Large intestine (tissue), 3 donors: ENCODE data around the gene CBX4. TPM values are rescaled to one million over a fixed set of nuclear protein-coding genes. Genes with fewer than 3 reads are reported as not detected.

ENCODE experiments used
- DNase-seq, 2 donors: peaks; one replicate each; pipeline versions ENCODE4 v3.0.0 to v3.0.0-alpha.2; 2013
- H3K27ac ChIP-seq: one replicate; pipeline ENCODE4 v1.5.1; 2013; ENCODE audit warnings: low read length
- H3K27me3 ChIP-seq: 2 replicates; pipeline ENCODE4 v1.6.1; 2013; ENCODE audit warnings: low read length; ENCODE audit not compliant: control insufficient read depth, insufficient read depth
- H3K36me3 ChIP-seq: 2 replicates; pipeline ENCODE4 v1.6.1; 2013; ENCODE audit warnings: low read length; ENCODE audit not compliant: control insufficient read depth, insufficient read depth
- H3K4me1 ChIP-seq: one replicate; pipeline ENCODE4 v1.6.1; 2013; ENCODE audit warnings: low read length; ENCODE audit not compliant: control insufficient read depth, insufficient read depth
- H3K4me3 ChIP-seq: one replicate; pipeline ENCODE4 v1.5.1; 2013; ENCODE audit warnings: low read length
- H3K9me3 ChIP-seq: one replicate; pipeline ENCODE4 v1.6.1; 2013; ENCODE audit warnings: mild to moderate bottlenecking, low read depth, low read length, moderate library complexity; ENCODE audit not compliant: control insufficient read depth
- WGBS: methylation state at CpG from one replicate; pipeline ENCODE4 v1.1.5; 2013; ENCODE audit warnings: low lambda C conversion rate; ENCODE audit not compliant: insufficient coverage; 5-methylcytosine and 5-hydroxymethylcytosine counted together
- polyA plus RNA-seq: library from polyadenylated mRNA; unstranded; fragments of 120-200 nt; gene quantifications from one replicate; pipeline ENCODE4 v1.2.1, GENCODE V29; 2013

Gene CBX4
- polyA plus RNA-seq, 1 donor: 53.7 TPM

DNA sequence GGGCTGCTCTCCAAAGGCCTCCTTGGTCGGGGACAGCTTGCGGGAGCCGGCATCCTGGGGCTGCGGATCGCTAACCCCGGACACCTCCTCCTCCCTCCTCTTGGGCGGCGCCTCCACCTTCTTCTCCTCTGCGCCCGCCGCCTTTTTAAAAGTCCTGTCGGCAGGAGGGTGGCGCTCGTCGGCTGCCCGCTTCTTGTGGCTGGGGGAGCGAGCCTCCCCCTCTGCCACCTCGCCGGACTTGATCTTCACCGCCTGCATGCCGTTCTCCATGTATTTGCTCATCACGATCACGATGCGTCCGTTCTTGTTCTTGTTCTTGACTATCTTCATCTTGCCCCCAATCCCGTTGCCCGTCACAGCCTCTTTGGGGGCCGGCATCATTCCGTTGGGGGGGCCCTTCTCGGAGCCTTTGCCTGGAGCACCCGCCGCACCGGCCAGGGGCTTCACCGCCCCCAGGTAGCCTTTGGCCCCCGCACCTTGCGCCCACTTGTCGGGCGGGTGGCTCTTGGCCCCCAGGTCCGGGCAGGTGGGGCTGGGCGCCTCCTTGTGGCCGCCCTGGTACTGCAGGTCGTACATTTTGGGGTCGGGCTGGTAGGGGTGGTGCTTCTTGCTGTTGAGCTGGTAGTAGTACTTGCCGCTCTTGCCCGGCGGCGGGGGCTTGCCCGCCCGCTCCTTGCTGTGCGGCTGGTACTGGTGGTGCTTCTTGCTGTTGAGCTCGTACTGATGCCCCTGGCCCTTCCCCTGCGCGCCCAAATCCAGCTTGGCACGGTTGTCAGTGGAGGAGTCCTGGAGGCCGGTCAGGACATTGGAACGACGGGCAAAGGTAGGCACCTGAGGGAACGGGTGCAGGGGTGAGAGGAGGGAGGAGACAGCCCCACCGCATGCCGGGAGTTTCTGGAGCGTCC lies 4.4 kb downstream of the CBX4 start:
- Histone ChIP-seq H3K36me3 (peaks cover 37% of the 10 kb centered on the region), H3K4me1 (peaks cover 41% of the 10 kb centered on the region), H3K27ac (no peak overlapping the region), H3K27me3 (peaks cover under 1% of the 10 kb centered on the region), H3K4me3 (no peak overlapping the region), H3K9me3 (peaks cover 23% of the 10 kb centered on the region)
- 90% methylated on average over 7 of the region's 61 CpGs for WGBS
- DNase-seq: no peak

DNA sequence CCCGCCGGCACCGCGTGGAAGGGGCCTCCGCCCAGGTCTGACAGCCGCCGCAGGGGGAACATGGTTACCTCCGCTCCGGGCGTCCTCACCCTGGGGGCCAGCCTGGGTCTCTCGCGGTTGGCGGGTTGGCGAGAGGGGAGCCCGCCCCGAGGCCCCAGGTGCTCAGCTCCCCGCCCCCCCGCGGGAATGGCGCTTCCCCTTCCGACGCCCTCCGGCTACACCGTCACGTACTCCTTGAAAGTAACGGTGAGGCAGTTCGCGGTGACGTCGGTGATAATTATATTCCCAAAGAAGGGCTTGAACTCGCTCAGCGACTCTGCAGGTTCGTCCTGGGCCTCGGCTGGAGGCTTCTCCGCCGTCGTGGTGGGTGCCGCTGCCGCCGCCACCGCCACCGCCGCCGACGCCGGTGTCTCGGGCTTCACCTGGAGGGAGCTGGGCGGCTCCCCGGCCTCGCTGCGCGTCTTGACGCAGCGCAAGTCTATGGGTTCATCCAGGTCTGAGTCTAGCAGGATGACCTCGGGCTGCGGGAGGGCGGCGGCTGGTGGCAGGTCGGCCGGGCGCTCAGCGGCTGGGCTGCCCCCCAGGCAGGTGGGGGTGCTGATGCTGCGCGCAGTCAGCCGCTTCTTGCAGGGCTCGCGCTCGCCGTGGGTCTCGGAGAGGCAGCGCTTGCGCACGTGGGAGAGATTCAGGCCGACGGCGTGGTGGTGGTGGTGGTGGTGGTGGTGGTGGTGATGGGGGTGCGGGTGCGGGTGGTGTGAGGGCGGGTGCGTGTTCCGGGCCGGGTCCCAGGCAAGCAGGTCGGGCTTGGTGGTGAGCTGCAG lies 5.3 kb downstream of the CBX4 start:
- no peak overlapping the region for H3K27ac ChIP-seq
- H3K27me3 ChIP-seq: no peaks in the 10 kb centered on the region
- no peak for DNase-seq
- H3K36me3 ChIP-seq: peaks cover 37% of the 10 kb centered on the region
- peaks cover 23% of the 10 kb centered on the region for H3K9me3 ChIP-seq
- peaks cover 40% of the 10 kb centered on the region for H3K4me1 ChIP-seq
- no CpG with 5 or more reads among the region's 83 CpGs for WGBS
- H3K4me3 ChIP-seq: no peak overlapping the region

- peaks cover 21% of the 10 kb centered on the region for H3K9me3 ChIP-seq
- peak overlapping the region; percentile 46 for H3K4me3 ChIP-seq
- H3K27ac ChIP-seq: no peak overlapping the region
- H3K36me3 ChIP-seq: peaks cover 37% of the 10 kb centered on the region
- no peak for DNase-seq
- H3K4me1 ChIP-seq: peaks cover 43% of the 10 kb centered on the region
- 69% methylated on average over 2 of the region's 7 CpGs for WGBS
- no peaks in the 10 kb centered on the region for H3K27me3 ChIP-seq
Measured at GRCh38 chr17:79833110-79833450, 6.2 kb downstream of the CBX4 start.

DNA sequence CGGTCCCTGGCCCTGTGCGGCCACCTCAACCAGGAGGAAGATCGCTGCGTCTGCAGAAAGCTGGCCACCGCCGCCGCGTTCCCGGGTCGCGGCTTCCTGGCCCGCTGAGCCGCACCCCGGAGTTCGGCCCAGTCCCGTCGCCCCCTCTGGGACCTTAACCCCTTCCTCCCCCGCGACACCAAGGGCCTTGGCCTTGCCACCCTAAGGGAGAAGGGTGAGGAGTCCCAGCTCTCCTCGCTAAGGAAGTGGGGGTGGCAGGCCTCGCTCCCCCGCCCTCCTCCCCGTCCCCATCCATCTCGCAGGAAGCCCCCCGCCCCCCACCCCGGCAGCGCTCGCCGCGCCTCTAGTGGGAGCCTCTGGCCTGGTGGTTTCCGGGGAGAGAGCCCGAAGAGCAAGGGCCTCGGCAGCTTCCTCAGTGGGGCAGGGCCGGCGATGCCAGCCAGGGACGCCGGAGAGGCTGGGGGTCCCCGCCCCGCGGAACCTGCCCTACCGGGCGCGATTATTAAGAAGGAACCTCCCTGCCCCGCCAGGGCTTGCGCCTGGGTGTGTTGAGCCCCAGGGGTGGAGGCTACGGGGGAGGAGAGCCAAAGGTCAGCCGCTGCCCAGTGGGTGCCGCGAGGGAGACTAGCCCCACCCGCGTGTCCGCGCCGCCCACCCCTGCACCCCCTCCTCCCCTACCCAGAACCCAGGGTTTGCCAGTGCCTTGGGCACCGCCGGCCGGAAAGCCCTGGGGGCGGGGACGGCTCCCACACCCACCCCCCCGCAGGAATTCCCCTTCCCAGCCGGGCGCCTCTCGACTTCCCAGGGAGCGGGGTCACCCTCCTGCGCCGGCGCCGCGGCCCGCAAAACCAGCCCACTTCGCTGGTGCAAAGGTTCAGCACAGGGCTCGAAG lies 6.8 kb downstream of the CBX4 start:
- H3K9me3 ChIP-seq: peaks cover 21% of the 10 kb centered on the region
- WGBS: no CpG with 5 or more reads among the region's 72 CpGs
- peaks cover 37% of the 10 kb centered on the region for H3K36me3 ChIP-seq
- peak in 1 of 2 donors; percentile 77 for DNase-seq
- H3K27ac ChIP-seq: peak overlapping the region; percentile 18
- H3K4me3 ChIP-seq: peak overlapping the region; percentile 46
- H3K27me3 ChIP-seq: no peaks in the 10 kb centered on the region
- peaks cover 43% of the 10 kb centered on the region for H3K4me1 ChIP-seq

DNA sequence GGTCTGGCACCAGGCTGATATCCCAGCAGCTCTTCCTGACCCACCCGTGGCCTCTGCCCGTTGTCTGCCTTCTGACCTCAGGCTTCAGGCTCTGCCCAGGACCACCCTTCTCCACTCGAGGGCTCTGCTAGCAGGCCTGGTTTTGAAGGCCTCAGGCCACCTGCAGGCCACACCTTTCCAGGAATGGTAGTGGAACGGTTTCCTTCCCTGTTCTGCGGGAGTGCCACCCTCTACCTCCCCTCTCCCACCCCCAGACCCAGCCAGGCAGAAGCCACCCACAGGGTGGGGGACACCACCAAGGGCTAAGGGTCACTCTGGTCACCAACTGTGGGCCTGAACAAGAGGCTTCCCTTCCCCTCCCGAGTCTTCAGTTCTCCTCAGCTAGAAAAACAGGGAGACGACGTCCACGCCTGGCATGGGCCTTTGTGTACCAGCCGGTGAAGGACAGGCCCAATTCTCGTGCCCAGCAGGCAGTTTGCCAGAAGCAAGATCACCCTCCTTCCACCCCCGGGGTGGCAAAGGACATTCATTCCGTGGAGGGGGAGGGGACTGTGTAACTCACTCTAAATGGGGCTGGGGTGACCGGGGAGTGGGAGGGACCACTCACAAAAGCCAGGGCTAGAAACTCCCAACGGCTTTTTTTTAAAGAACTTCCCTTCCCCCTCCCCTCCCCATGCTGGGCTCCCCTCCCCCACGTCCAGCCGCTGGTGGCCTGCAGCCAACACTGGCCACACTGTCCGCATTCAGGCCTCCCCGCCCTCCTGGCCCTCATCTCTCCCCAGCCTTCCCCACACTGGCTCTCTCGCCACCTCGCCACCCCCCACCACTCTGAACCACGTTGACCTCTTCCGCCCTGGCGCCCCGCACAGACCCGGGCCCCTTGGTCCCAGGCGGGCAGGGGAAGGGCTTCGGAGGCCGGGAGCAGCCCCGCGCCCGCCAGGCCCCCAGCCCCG lies 7.7 kb downstream of the CBX4 start:
- no peak for DNase-seq
- Histone ChIP-seq H3K36me3 (peaks cover 31% of the 10 kb centered on the region), H3K4me3 (peak overlapping the region; percentile 46), H3K9me3 (peaks cover 21% of the 10 kb centered on the region), H3K27ac (no peak overlapping the region), H3K27me3 (no peaks in the 10 kb centered on the region), H3K4me1 (peaks cover 36% of the 10 kb centered on the region)
- no CpG with 5 or more reads among the region's 33 CpGs for WGBS

- Histone ChIP-seq H3K27me3 (no peaks in the 10 kb centered on the region), H3K4me1 (peaks cover 34% of the 10 kb centered on the region), H3K27ac (no peak overlapping the region), H3K9me3 (peaks cover 21% of the 10 kb centered on the region), H3K36me3 (peaks cover 28% of the 10 kb centered on the region), H3K4me3 (no peak overlapping the region)
- whole genome bisulfite sequencing: no CpG with 5 or more reads among the region's 8 CpGs
- DNase-seq: no peak
Measured at GRCh38 chr17:79830763-79831264, 8.4 kb downstream of the CBX4 start.

- Histone ChIP-seq H3K27ac (no peak overlapping the region), H3K36me3 (peaks cover 23% of the 10 kb centered on the region), H3K4me3 (no peak overlapping the region), H3K27me3 (no peaks in the 10 kb centered on the region), H3K4me1 (peaks cover 34% of the 10 kb centered on the region), H3K9me3 (peaks cover 21% of the 10 kb centered on the region)
- WGBS: 100% methylated on average over 1 of the region's 8 CpGs
- DNase-seq: no peak
Measured at GRCh38 chr17:79830303-79830702, 8.9 kb downstream of the CBX4 start.

GRCh38 chr17:79829457-79829856 lies 9.8 kb downstream of the CBX4 start:
- Histone ChIP-seq H3K27me3 (no peaks in the 10 kb centered on the region), H3K4me1 (peaks cover 34% of the 10 kb centered on the region), H3K9me3 (peaks cover 12% of the 10 kb centered on the region), H3K27ac (no peak overlapping the region), H3K4me3 (no peak overlapping the region), H3K36me3 (peaks cover 15% of the 10 kb centered on the region)
- no peak for DNase-seq
- WGBS: no CpG with 5 or more reads among the region's 2 CpGs

DNA sequence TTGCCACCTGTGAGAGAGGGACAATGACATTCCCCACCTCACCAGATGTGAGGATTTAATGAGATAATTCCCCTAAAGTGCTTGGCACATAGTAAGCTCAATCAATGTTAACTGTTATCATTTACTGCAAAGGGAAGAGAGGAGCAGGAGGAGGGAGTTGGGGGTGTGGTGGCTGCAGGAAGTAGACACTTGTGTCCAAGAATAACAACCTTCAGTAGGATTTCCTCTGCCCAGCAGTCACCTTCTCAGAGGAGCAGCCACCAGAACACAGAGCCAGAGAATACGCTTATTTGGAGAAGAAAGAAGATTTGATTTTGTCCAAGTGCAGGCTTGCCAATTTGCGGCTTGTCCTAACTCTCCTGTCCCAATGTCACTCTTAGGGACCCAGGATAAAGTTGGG lies 10.2 kb downstream of the CBX4 start:
- Histone ChIP-seq H3K36me3 (peaks cover 10% of the 10 kb centered on the region), H3K27me3 (no peaks in the 10 kb centered on the region), H3K9me3 (peaks cover 8% of the 10 kb centered on the region), H3K4me3 (no peak overlapping the region), H3K4me1 (peaks cover 34% of the 10 kb centered on the region), H3K27ac (no peak overlapping the region)
- no peak for DNase-seq
- WGBS: no CpG with 5 or more reads among the region's 2 CpGs
